Measurements from ENCODE around the gene COL12A1. TPM values are rescaled to one million over a fixed set of nuclear protein-coding genes. Genes with fewer than 3 reads are reported as not detected.

Gene COL12A1
- total and polyA plus RNA-seq, 2 donors (not counting 1 experiment from before 2014, with no cell fraction given) = not detected

DNA sequence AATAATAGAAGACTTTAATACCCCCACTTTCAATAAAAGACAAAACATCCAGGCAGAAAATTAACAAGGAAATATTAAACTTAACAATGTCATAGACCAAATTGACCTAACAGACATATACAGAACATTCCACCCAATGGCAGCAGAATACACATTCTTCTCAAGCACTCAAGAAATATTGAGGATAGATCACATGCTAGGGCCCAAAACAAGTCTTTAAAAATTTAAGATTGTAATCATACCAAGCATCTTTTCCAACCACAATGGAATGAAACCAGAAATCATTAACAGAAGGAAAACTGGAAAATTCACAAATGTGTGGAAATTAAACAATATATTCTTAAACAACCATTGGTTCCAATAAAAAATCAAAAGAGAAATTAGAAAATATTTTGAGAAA lies 161.0 kb downstream of the COL12A1 start:
- Histone ChIP-seq H2AFZ (ENCODE audit: insufficient read depth, low read depth, low read length, poor library complexity, severe bottlenecking) (no peak overlapping the region), H3K4me1 (ENCODE audit: control insufficient read depth in 2 of 2, insufficient read depth in 2 of 2, low read length in 2 of 2) (no peaks in the 10 kb centered on the region), H3K27me3 (replicated peaks in 1 of 4; ENCODE audit: control extremely low read depth in 1 of 4, control insufficient read depth in 3 of 4, insufficient read depth in 4 of 4, low read length in 3 of 4) (no peaks in the 10 kb centered on the region), H3K79me2 (ENCODE audit: control insufficient read depth, insufficient read depth, low read length) (no peaks in the 10 kb centered on the region), H4K20me1 (ENCODE audit: control insufficient read depth, insufficient read depth, low read length, poor library complexity, severe bottlenecking) (no peaks in the 10 kb centered on the region), H3K4me2 (replicated peaks; ENCODE audit: low read depth, low read length, poor library complexity, severe bottlenecking) (no peak overlapping the region), H3K9me3 (ENCODE audit: control extremely low read depth in 1 of 3, control insufficient read depth in 2 of 3, insufficient read depth in 1 of 3, low read length in 2 of 3) (peaks cover 0 to 9% (median 0%) of the 10 kb centered on the region in 3 donors), H3K27ac (ENCODE audit: low read length in 2 of 2) (no peak overlapping the region), H3K36me3 (replicated peaks in 1 of 2; ENCODE audit: control extremely low read depth in 1 of 2, control insufficient read depth in 1 of 2, extremely low read depth in 1 of 2, insufficient read depth in 2 of 2, low read length in 1 of 2) (no peaks in the 10 kb centered on the region), H3K9ac (ENCODE audit: low read length) (no peak overlapping the region), H3K4me3 (ENCODE audit: control extremely low read depth in 1 of 5, extremely low read depth in 1 of 5, insufficient read depth in 1 of 5, low read depth in 2 of 5, low read length in 4 of 5) (no peak overlapping the region)
- intact Hi-C loops (cut with micrococcal nuclease) = no loop called here
- Mint-ChIP-seq H3K27me3 (no peaks in the 10 kb centered on the region), H3K4me3 (no peak overlapping the region), H3K9me3 (ENCODE audit: insufficient read depth) (peaks cover 7% of the 10 kb centered on the region), H3K27ac (no peak overlapping the region), H3K4me1 (no peaks in the 10 kb centered on the region)
- ATAC-seq (ENCODE audit: low read depth) = no peak
- CTCF ChIA-PET = no interaction called here
- POLR2A ChIA-PET = no interaction called here
- TF ChIP-seq, protein P1, sequence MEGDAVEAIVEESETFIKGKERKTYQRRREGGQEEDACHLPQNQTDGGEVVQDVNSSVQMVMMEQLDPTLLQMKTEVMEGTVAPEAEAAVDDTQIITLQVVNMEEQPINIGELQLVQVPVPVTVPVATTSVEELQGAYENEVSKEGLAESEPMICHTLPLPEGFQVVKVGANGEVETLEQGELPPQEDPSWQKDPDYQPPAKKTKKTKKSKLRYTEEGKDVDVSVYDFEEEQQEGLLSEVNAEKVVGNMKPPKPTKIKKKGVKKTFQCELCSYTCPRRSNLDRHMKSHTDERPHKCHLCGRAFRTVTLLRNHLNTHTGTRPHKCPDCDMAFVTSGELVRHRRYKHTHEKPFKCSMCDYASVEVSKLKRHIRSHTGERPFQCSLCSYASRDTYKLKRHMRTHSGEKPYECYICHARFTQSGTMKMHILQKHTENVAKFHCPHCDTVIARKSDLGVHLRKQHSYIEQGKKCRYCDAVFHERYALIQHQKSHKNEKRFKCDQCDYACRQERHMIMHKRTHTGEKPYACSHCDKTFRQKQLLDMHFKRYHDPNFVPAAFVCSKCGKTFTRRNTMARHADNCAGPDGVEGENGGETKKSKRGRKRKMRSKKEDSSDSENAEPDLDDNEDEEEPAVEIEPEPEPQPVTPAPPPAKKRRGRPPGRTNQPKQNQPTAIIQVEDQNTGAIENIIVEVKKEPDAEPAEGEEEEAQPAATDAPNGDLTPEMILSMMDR (IDR thresholded peaks at IDR 0.05) = no peak
- no peak for TF ChIP-seq EZH2 (IDR thresholded peaks at IDR 0.05; ENCODE audit: borderline replicate concordance, insufficient read depth, low read depth, low read length, poor library complexity, severe bottlenecking)
- DNase-seq = no peak

DNA sequence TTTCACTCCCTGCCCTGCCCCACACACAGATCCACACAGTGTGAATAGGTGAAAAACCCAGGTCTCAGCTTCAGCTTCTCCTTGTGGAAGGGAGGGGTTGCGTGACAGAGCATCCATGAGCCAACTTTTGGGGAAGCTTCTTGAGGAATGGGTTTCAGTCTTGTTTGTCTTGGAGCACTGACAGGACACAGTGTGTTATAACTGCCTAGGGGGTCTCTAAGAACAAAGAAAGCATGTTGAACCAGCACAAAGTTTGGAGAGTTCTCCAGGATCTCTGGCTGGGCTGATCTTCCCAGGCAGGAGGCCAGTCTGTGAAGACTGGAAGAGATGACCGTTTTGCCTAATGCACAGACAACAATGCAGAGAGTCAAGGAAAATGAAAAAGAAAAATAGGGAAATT lies 164.5 kb downstream of the COL12A1 start:
- no peaks in the 10 kb centered on the region for H3K4me1 Mint-ChIP-seq
- no peak for ATAC-seq (ENCODE audit: low read depth)
- H3K4me2 ChIP-seq (replicated peaks; ENCODE audit: low read depth, low read length, poor library complexity, severe bottlenecking) = no peak overlapping the region
- no peaks in the 10 kb centered on the region for H3K27me3 Mint-ChIP-seq
- 82% methylated on average over 1 of the region's 2 CpGs for WGBS (ENCODE audit: insufficient coverage)
- no peak for TF ChIP-seq EZH2 (IDR thresholded peaks at IDR 0.05; ENCODE audit: borderline replicate concordance, insufficient read depth, low read depth, low read length, poor library complexity, severe bottlenecking)
- TF ChIP-seq, protein P1 (IDR thresholded peaks at IDR 0.05) = no peak
- no peaks in the 10 kb centered on the region for H3K4me1 ChIP-seq (ENCODE audit: control insufficient read depth in 2 of 2, insufficient read depth in 2 of 2, low read length in 2 of 2)
- no peak overlapping the region for H3K27ac ChIP-seq (ENCODE audit: low read length in 2 of 2)
- DNase-seq = no peak
- no peaks in the 10 kb centered on the region for H4K20me1 ChIP-seq (ENCODE audit: control insufficient read depth, insufficient read depth, low read length, poor library complexity, severe bottlenecking)
- CTCF ChIA-PET = no interaction called here
- no peaks in the 10 kb centered on the region for H3K27me3 ChIP-seq (replicated peaks in 1 of 4; ENCODE audit: control extremely low read depth in 1 of 4, control insufficient read depth in 3 of 4, insufficient read depth in 4 of 4, low read length in 3 of 4)
- no peak overlapping the region for H3K4me3 ChIP-seq (ENCODE audit: control extremely low read depth in 1 of 5, extremely low read depth in 1 of 5, insufficient read depth in 1 of 5, low read depth in 2 of 5, low read length in 4 of 5)
- no peaks in the 10 kb centered on the region for H3K36me3 ChIP-seq (replicated peaks in 1 of 2; ENCODE audit: control extremely low read depth in 1 of 2, control insufficient read depth in 1 of 2, extremely low read depth in 1 of 2, insufficient read depth in 2 of 2, low read length in 1 of 2)
- no peak overlapping the region for H3K9ac ChIP-seq (ENCODE audit: low read length)
- H3K4me3 Mint-ChIP-seq = no peak overlapping the region
- peaks cover 7% of the 10 kb centered on the region for H3K9me3 Mint-ChIP-seq (ENCODE audit: insufficient read depth)
- H3K79me2 ChIP-seq (ENCODE audit: control insufficient read depth, insufficient read depth, low read length) = no peaks in the 10 kb centered on the region
- POLR2A ChIA-PET = no interaction called here
- H3K27ac Mint-ChIP-seq = no peak overlapping the region
- intact Hi-C loops (cut with micrococcal nuclease) = no loop called here
- H2AFZ ChIP-seq (ENCODE audit: insufficient read depth, low read depth, low read length, poor library complexity, severe bottlenecking) = no peak overlapping the region
- peaks cover 0 to 7% (median 0%) of the 10 kb centered on the region in 3 donors for H3K9me3 ChIP-seq (ENCODE audit: control extremely low read depth in 1 of 3, control insufficient read depth in 2 of 3, insufficient read depth in 1 of 3, low read length in 2 of 3)

Other genes starting within 250 kb of the COL12A1 start
- gene COX7A2, start 37.7 kb upstream of the COL12A1 start, total RNA-seq = 157 and 160 TPM in 2 replicates
- gene COX7A2, start 37.7 kb upstream of the COL12A1 start, polyA plus RNA-seq = 83.8 and 142 TPM in 2 replicates
- gene TMEM30A, start 78.7 kb upstream of the COL12A1 start, total RNA-seq = 53.9 and 55.3 TPM in 2 replicates
- gene TMEM30A, start 78.7 kb upstream of the COL12A1 start, polyA plus RNA-seq = 4.7 and 7.5 TPM in 2 replicates

Data from B cell (primary cell).